SJCRH30 (cell line): ENCODE data around the gene APOBEC4. TPM values are rescaled to one million over a fixed set of nuclear protein-coding genes. Genes with fewer than 3 reads are reported as not detected.
"Not testable (repeated sequence)": the region's sequence is repeated elsewhere in the genome, so short reads cannot be mapped to it uniquely, and the experiment has no call there.

Experiments used
- DNase-seq, 2 experiments: peaks; one replicate each; pipeline ENCODE4 v3.0.0-alpha.2; 2015 to 2020
- H3K27ac ChIP-seq: fragments of 250-450 bp; sonication (Bioruptor Pico); 2 replicates; pipeline ENCODE4 v1.5.1; 2020; ENCODE audit warnings: mild to moderate bottlenecking, moderate library complexity
- H3K27me3 ChIP-seq: fragments of 250-450 bp; sonication (Bioruptor Pico); 2 replicates; pipeline ENCODE4 v1.5.1; 2020; ENCODE audit warnings: mild to moderate bottlenecking, moderate library complexity
- H3K36me3 ChIP-seq: fragments of 250-450 bp; sonication (Bioruptor Pico); 2 replicates; pipeline ENCODE4 v1.5.1; 2020; ENCODE audit warnings: mild to moderate bottlenecking, moderate library complexity
- H3K4me1 ChIP-seq: fragments of 250-450 bp; sonication (Bioruptor Pico); 2 replicates; pipeline ENCODE4 v1.5.1; 2020; ENCODE audit warnings: mild to moderate bottlenecking, moderate library complexity
- H3K4me3 ChIP-seq: fragments of 250-450 bp; sonication (Bioruptor Pico); 2 replicates; pipeline ENCODE4 v1.5.1; 2020; ENCODE audit warnings: mild to moderate bottlenecking, moderate library complexity
- H3K9me3 ChIP-seq: fragments of 250-450 bp; sonication (Bioruptor Pico); replicated peaks from 2 replicates; pipeline ENCODE4 v1.5.1; 2020; ENCODE audit warnings: mild to moderate bottlenecking, moderate library complexity
- total RNA-seq: library from RNA; depleted of rRNA; stranded (reverse); fragments of >200 nt; shearing (Covaris generic); gene quantifications from 2 replicates; pipeline ENCODE4 v1.2.3, GENCODE V29; 2014

APOBEC4 gene
- total RNA-seq, 1 experiment from 2014 or later, result not detected

DNA sequence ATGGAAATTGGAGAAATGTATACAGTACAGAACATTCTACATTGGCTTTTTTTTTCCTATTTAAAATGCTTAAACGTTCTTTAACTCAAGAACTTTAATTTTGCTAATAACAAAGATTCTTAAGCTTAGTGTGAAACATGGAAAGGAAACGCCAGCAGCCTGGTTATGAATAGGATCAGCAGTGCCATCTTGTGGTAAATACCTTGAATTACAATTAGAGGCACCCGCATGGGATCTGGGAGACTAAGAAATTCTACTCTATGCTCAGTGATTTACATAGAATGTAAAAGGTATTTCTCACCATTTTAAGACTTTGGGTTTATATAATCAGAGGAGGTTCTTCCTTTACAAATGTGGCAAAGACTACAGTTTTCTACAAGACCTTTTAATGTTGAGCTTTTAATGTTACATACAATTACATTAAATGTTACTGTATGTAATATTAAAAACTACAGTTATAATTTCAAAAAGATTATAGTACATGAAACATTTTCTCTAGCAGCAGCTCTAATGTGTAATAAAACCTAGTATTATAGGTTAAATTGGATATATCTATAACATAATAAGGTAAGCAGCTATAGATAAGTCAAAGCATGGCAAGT lies 32.1 kb upstream of the APOBEC4 start:
- H3K27ac ChIP-seq, result no peak overlapping the region
- peak; percentile 6 to 72 for DNase-seq
- no peaks in the 10 kb centered on the region for H3K9me3 ChIP-seq
- no peaks in the 10 kb centered on the region for H3K36me3 ChIP-seq
- no peaks in the 10 kb centered on the region for H3K4me1 ChIP-seq
- no peak overlapping the region for H3K4me3 ChIP-seq
- H3K27me3 ChIP-seq, result no peaks in the 10 kb centered on the region

GRCh38 chr1:183679363-183679762 lies 26.2 kb upstream of the APOBEC4 start:
- not testable (repeated sequence) for H3K27me3 ChIP-seq, H3K9me3 ChIP-seq, DNase-seq, H3K4me3 ChIP-seq, H3K36me3 ChIP-seq, H3K27ac ChIP-seq, H3K4me1 ChIP-seq

- H3K36me3 ChIP-seq, result no peaks in the 10 kb centered on the region
- H3K4me3 ChIP-seq, result no peak overlapping the region
- DNase-seq, result no peak
- H3K27me3 ChIP-seq, result 0 out of 2 replicates have a peak, but pooled peaks cover 4% of the 10 kb centered on the region
- H3K27ac ChIP-seq, result no peak overlapping the region
- no peaks in the 10 kb centered on the region for H3K4me1 ChIP-seq
- no peaks in the 10 kb centered on the region for H3K9me3 ChIP-seq
Observed at GRCh38 chr1:183678819-183679218, 25.7 kb upstream of the APOBEC4 start.

DNA sequence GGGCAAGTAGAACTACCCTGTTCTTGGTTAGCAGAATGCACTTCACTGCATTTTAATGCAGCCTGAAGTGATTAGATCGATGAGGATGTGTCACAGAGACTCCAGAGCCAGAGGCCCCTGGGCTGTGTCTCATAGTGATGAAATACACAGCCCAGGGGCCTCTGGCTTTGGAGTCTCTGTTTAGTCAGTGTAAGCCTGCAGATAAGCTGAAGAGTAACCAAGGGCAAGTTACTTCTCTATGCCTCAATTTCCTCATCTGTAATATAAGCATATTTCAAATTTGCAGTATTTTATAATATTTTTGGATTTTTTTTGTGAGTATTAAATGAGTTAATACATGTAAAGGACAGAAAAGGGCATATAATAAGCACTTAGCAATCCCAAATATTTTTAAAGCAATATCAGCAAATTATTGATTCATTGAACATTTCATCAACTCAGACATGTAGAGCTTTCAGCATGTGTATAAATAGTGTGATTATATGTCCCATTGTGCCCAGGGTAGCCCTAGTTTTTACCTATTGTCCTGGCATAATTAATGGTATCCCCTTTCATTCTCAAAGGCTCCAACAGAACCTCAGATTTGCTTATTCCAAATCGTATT lies 23.6 kb upstream of the APOBEC4 start:
- no peak for DNase-seq
- Histone ChIP-seq H3K27ac (no peak overlapping the region), H3K36me3 (no peaks in the 10 kb centered on the region), H3K4me1 (no peaks in the 10 kb centered on the region), H3K27me3 (0 out of 2 replicates have a peak, but pooled peaks cover 4% of the 10 kb centered on the region), H3K4me3 (no peak overlapping the region), H3K9me3 (no peaks in the 10 kb centered on the region)

- Histone ChIP-seq H3K36me3 (no peaks in the 10 kb centered on the region), H3K27me3 (0 out of 2 replicates have a peak, but pooled peaks cover 4% of the 10 kb centered on the region), H3K4me1 (no peaks in the 10 kb centered on the region), H3K27ac (no peak overlapping the region), H3K9me3 (no peaks in the 10 kb centered on the region), H3K4me3 (no peak overlapping the region)
- DNase-seq, result no peak
Observed at GRCh38 chr1:183675883-183676585, 22.9 kb upstream of the APOBEC4 start.

GRCh38 chr1:183675381-183675780 lies 22.3 kb upstream of the APOBEC4 start:
- H3K4me1 ChIP-seq, result no peaks in the 10 kb centered on the region
- no peak for DNase-seq
- H3K27me3 ChIP-seq, result 0 out of 2 replicates have a peak, but pooled peaks cover 4% of the 10 kb centered on the region
- H3K9me3 ChIP-seq, result no peaks in the 10 kb centered on the region
- no peaks in the 10 kb centered on the region for H3K36me3 ChIP-seq
- H3K4me3 ChIP-seq, result no peak overlapping the region
- no peak overlapping the region for H3K27ac ChIP-seq

DNA sequence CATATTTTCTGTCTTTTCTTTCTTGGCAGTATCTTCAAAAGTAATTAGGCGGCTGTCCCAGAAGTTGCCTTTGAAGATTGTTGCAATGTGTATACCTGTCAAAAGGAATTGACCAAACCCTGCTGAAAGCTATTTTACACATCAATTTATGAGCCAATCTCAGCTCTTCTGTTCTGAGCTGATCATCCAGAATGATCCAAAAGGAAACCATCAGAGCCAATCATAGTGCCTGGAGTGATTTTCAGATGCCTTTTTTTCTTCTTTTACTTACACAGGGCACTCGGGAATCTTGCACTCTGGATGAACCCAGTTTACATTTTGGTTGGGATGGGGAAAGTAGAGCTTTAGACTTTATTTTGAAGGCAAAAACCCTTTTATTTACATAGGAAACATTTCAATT lies 21.8 kb upstream of the APOBEC4 start:
- Histone ChIP-seq H3K4me3 (no peak overlapping the region), H3K27me3 (0 out of 2 replicates have a peak, but pooled peaks cover 4% of the 10 kb centered on the region), H3K27ac (no peak overlapping the region), H3K4me1 (no peaks in the 10 kb centered on the region), H3K9me3 (no peaks in the 10 kb centered on the region), H3K36me3 (no peaks in the 10 kb centered on the region)
- no peak for DNase-seq

GRCh38 chr1:183674339-183674738 lies 21.2 kb upstream of the APOBEC4 start:
- no peak overlapping the region for H3K4me3 ChIP-seq
- 0 out of 2 replicates have a peak, but pooled peaks cover 4% of the 10 kb centered on the region for H3K27me3 ChIP-seq
- no peaks in the 10 kb centered on the region for H3K4me1 ChIP-seq
- no peaks in the 10 kb centered on the region for H3K36me3 ChIP-seq
- H3K27ac ChIP-seq, result no peak overlapping the region
- DNase-seq, result no peak
- no peaks in the 10 kb centered on the region for H3K9me3 ChIP-seq

DNA sequence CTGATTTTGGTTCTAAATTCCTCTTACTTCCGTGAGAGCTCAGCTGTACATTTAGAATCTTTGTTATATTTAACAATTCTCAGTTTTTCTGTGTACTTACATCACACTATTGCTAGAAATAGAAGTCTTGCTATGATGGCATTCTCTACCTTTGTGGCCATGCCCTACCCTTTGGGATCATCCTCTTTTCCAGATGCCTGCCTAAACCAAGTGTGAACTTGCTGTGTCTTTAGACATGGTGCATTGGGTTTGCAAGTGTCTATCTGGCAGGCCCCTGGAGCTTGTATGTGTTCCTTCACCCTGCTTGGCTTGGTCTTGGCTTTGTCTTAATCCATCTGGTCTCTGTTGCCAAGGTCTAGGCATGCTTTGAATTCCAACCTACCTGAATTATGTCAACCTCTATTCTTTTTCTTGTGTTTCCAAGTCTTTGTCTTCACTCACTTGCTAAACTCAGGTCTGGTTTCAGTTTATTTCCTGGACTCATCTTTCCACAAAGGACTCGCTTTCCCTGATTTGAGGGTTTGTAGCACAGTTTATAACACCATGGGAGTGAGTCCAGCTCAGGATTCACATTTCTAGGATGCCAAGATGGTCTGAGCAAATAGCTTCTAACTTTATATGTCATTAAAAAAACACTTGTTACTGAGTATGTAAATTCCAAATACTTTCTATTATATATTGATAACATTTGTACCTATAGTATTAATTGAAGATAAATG lies 20.6 kb upstream of the APOBEC4 start:
- Histone ChIP-seq H3K4me3 (no peak overlapping the region), H3K36me3 (no peaks in the 10 kb centered on the region), H3K4me1 (no peaks in the 10 kb centered on the region), H3K9me3 (no peaks in the 10 kb centered on the region), H3K27ac (no peak overlapping the region), H3K27me3 (0 out of 2 replicates have a peak, but pooled peaks cover 4% of the 10 kb centered on the region)
- no peak for DNase-seq

DNA sequence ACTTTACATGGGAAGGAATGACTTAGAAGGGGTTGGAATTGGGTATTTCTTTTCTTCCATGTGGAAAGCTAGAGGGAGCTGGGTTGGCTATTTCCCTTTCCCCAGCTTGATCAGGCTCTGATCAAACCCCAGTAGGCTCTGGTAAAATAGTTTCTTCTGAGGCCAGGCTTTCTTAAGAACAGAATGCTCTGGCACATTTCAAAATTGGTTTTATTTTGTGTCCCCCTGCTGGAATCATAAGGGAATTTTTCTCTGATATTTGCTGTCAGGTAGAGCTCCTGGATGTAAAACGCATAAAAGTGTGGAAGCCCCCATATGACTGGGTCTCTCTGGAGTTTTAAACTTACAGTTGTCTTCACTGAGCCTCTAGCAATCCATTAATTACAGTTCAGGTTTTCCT lies 17.1 kb upstream of the APOBEC4 start:
- H3K4me3 ChIP-seq, result no peak overlapping the region
- no peak overlapping the region for H3K27ac ChIP-seq
- no peaks in the 10 kb centered on the region for H3K36me3 ChIP-seq
- DNase-seq, result no peak
- H3K4me1 ChIP-seq, result no peaks in the 10 kb centered on the region
- H3K9me3 ChIP-seq, result no peaks in the 10 kb centered on the region
- H3K27me3 ChIP-seq, result no peaks in the 10 kb centered on the region

- H3K4me1 ChIP-seq, result peaks cover 10% of the 10 kb centered on the region; the same call in 1 of the 2 replicates
- H3K9me3 ChIP-seq, result no peaks in the 10 kb centered on the region
- DNase-seq, result peak; percentile 18 to 61
- H3K27ac ChIP-seq, result peak overlapping the region; percentile 38; the same call in 1 of the 2 replicates
- no peak overlapping the region for H3K4me3 ChIP-seq
- no peaks in the 10 kb centered on the region for H3K36me3 ChIP-seq
- H3K27me3 ChIP-seq, result no peaks in the 10 kb centered on the region
Observed at GRCh38 chr1:183656355-183656754, 3.2 kb upstream of the APOBEC4 start.

GRCh38 chr1:183655562-183656075 lies 2.5 kb upstream of the APOBEC4 start:
- peak; percentile 75 to 92 for DNase-seq

DNA sequence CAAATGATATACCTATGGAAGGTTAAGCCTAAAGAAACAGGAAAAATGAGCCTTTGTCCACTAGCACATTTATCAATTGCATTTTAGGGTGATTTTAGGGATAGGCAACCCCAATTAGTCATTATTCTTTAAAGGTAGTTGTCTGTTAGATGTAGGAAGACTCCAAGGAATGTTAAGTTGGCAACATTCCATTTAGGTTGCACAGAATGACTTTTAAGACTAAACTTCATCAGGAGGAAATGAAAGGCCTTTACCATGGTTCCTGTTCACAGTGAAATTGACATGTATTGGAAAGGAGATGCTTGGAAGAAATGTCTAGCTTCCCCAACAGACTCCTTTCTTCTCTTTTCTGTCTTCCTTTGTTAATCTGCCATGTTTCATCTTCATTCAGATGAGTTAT lies 1.6 kb upstream of the APOBEC4 start:
- Histone ChIP-seq H3K36me3 (no peaks in the 10 kb centered on the region), H3K27me3 (no peaks in the 10 kb centered on the region), H3K9me3 (no peaks in the 10 kb centered on the region), H3K4me3 (no peak overlapping the region), H3K4me1 (peaks cover 10% of the 10 kb centered on the region; the same call in 1 of the 2 replicates), H3K27ac (no peak overlapping the region)
- no peak for DNase-seq

More at GRCh38 chr1:183655562-183656075, 2.5 kb upstream of the APOBEC4 start:
- Histone ChIP-seq H3K36me3 (no peaks in the 10 kb centered on the region), H3K27me3 (no peaks in the 10 kb centered on the region), H3K27ac (peak overlapping the region; percentile 38; the same call in 1 of the 2 replicates), H3K9me3 (no peaks in the 10 kb centered on the region), H3K4me1 (peaks cover 10% of the 10 kb centered on the region; the same call in 1 of the 2 replicates), H3K4me3 (no peak overlapping the region)

- Histone ChIP-seq H3K27me3 (no peaks in the 10 kb centered on the region), H3K4me1 (peaks cover 10% of the 10 kb centered on the region; the same call in 1 of the 2 replicates), H3K36me3 (no peaks in the 10 kb centered on the region), H3K27ac (no peak overlapping the region), H3K9me3 (no peaks in the 10 kb centered on the region), H3K4me3 (no peak overlapping the region)
- DNase-seq, result no peak
Observed at GRCh38 chr1:183653876-183654451, 848 bp upstream of the APOBEC4 start.
